ENCODE results near the gene ZFPM1.
"Not testable (repeated sequence)": the region's sequence is repeated elsewhere in the genome, so short reads cannot be mapped to it uniquely, and the experiment has no call there.

Gene ZFPM1

GRCh38 chr16:88482630-88483391 is 29.7 kb downstream of the ZFPM1 start:
- no peak for DNase-seq

- no peak for DNase-seq
Measured at GRCh38 chr16:88483392-88483641, 30.2 kb downstream of the ZFPM1 start.

DNA sequence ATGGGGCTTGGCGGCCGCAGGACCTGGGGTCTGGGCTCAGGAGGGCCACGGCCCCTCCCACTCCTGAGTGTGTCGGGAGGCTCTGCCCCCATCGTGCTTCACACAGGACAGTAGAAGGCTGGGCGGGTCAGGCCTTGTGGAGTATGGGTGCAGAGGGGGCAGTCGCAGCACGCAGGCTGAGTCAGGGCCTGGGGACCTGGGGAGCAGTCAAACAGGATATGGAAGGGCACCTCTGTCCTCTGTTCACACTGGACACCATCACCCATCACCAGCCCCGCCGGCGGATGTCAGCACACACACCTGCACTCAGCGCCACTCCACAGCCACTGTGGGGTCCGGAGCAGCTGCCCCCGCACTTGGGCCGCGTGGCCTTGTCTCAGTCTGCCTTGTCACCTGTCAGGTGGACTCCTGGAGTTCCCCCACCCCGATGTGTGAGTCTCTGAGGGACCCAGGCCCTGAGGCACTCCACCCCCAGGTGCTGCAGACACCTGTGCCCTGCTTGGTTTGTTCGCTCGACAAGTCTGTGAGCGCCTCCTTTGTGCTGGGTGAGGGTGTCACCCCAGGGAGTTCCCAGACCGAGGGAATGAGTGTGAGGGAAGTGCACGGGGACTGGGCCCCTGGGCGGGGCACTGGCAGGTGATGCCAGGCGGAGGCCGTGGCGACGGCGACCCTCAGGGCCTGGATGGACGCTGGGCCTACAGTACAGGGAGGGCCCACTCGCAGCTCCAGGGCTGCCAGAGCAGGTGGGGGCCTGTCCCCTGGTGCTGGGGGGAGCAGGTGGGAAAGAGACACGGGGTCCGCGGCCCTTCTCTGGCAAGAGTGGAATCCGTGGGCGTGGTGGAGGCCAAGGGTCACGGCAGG is 31.7 kb downstream of the ZFPM1 start:
- DNase-seq: no peak

GRCh38 chr16:88485366-88485741 is 32.3 kb downstream of the ZFPM1 start:
- not testable (repeated sequence) for DNase-seq

GRCh38 chr16:88486398-88487123 is 33.5 kb downstream of the ZFPM1 start:
- no peak for DNase-seq

DNA sequence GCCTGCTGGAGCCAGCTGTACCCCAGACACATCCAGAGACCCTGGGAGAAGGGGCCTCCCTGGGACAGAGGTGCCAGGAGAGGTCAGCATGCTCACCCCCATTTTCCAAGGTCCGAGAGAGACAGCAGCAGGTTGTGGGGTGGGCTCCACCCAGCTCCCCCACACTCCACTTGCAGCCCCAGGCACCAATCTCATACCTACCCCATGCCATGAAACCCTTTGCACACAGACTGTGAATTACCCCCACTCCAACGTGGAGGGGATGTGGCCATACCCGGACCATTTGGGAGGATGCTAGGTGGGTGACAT is 34.0 kb downstream of the ZFPM1 start:
- no peak for DNase-seq

DNA sequence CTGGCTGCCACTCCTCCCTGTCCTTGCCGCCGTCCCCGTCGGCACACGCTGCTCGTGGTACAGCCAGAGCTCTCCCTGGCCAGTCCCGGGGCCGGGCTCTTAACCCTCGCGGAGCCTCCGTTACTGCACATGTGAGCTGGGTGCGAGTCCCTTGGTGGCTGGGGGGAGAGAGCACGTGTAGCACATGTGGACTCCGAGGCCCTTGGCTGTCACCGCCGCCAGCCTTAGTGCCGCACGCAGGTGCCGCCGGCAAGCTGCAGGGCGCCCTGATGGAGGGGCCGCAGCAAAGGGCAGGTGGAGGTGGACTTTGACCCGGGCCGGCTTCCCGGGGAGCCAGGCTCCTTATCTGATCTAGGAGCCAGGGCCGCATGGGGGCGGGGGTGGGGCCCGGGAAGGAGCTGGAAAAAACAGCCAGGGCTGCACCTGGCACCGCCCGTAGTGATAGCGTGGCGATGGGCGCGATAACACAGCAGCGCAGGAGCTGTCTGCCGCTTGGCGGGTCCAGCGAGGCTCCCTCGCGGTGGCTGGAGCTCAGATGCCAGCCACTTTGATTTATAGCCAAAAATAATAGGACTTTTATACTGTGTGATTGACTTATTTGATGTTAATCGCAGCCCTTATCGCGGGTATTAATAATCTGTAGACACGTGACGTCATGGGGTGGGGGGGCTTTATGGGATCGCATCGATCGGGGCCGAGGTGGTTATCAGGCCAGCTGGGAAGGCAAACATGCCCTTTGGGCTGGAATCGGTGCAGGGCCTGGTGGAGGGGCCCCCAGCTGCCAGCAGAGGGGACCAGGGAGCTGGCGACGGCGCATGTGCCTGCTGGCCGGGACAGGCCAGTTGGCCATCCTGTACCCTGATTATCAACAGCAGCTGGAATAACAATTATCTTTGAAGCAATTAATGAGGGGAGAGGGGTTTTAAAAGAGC is 35.1 kb downstream of the ZFPM1 start:
- no peak for DNase-seq

- DNase-seq: no peak
Measured at GRCh38 chr16:88489163-88489741, 36.2 kb downstream of the ZFPM1 start.

- DNase-seq: no peak
Measured at GRCh38 chr16:88491001-88491559, 38.0 kb downstream of the ZFPM1 start.

- DNase-seq: no peak
Measured at GRCh38 chr16:88491560-88492310, 38.7 kb downstream of the ZFPM1 start.

DNA sequence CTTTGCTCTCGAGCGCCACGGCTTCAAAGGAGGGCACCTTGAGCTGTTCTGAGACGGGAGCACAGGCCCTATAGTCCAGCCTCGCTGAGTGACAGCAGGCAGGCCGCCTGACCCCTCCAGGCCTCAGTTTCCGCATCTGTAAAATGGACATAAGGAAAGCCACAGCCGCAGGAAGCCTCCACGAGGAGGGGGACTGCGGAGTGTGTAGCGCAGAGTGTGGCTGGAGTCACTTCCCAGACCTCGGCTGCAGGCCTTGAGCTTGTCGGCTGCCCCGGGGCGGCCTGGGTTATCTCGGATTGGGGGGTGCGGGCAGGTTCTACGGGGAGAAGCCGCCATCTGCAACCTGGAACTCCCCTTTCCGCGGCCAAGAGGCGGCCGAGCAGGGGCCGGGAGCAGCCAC is 40.8 kb downstream of the ZFPM1 start:
- DNase-seq: no peak

- no peak for DNase-seq
Measured at GRCh38 chr16:88494335-88495154, 41.5 kb downstream of the ZFPM1 start.

DNA sequence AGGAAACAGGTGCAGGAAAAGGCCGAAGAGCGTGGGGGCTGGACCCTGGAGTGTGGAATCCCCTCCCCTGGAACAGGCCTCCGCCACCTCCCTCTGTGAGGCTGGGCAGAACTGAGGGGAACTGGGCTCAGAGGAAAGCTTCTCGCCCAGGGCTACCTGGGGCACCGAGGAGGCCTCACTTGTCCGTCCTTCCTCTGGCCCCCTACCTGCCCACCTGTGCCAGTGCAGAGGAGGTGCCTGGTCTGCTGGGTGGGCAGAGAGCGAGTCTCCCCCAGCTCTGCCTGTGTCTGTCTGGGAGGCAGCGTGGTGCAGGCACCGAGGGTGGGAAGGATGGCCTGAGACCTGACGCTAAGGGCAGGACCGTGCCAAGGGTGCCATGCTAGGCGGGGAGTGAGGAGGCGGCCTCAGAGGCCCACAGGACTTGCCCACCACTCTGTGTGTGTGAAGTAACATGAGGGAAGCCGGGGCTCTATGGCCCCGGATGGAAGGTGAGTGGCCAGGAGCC is 42.2 kb downstream of the ZFPM1 start:
- no peak for DNase-seq

- DNase-seq: no peak
Measured at GRCh38 chr16:88497561-88498462, 44.7 kb downstream of the ZFPM1 start.

- no peak for DNase-seq
Measured at GRCh38 chr16:88498576-88499208, 45.6 kb downstream of the ZFPM1 start.

DNA sequence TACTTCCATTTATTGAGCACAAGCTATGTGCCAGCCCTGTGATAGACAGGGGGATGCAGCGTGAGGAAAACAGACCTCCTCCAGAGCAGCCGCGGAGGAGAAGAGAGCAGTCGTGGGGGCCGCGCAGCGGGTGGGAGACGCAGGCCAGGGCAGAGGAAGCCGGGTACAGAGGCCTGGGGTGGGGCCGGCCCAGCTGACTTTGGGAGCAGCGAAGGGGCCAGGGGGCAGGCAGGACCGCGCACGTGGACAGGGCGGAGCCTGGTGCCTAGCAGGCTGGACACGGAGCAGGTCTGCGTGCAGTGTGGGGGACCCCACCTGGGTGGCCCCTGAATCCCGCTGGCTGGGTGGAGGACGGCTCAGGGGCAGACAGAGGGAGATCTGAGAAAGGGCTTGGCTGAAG is 46.2 kb downstream of the ZFPM1 start:
- DNase-seq: no peak

DNA sequence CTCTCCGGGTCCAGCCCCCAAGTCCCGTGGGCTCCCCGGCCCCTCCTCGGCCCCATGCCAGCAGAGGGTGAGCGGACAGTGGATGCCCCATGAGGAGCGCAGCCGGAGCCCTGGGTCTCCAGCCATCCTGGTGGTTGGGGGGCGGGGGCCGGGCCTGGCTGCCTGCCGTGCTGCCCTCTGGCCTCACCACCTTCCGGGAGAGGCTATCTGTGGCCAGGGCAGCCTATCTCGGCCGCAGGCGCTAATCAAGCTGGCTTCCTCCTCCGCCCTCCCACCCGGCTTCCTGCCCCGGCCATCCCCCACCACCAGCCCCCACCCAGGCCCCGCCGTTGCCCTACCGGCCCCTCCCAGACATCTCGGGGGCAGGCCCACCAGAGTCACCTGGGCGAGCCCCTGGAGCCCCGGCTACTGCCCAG is 46.8 kb downstream of the ZFPM1 start:
- DNase-seq: no peak

DNA sequence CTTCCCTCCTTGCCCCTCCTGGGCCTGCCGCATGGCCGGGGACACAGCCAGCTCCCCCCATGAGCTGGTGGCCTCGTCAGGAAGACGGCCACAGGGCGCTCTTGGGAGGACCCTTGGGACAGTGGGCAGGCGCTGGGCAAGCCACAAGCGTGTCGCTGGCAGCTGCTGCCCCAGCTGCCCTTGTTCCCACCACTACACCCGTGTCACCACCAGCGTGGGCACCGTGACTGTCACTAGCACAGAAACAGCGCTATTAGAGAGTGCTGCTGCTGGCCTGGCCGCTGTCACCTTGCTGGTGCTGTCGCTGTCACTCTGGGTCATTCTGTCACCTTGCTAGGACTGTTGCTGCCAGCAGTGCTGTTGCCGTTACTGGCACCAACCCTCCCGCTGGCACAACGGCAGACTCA is 47.2 kb downstream of the ZFPM1 start:
- no peak for DNase-seq

DNA sequence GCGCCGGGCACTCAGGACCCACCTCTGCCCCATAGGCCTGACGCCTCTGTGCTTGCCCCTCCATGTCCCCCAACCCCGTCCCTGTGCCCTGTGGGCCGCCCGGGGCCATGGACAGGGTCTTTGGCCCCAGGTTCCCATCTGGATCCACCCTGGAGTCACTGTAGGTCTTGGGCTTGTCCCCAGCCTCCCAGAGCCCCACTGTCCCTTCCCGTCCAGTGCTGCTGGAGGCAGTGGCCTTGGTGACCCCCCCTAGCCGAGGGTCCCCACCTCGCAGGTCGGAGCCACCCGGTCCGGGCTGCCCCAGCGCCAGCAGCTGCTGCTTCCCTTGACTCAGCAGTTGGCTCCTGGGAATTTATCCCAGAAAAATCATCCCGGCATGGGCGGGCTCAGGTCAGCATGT is 49.3 kb downstream of the ZFPM1 start:
- DNase-seq: no peak
